Activated effector memory CD4-positive, alpha-beta T cell treated with Interleukin-2 at 50 U/mL for 16 hours (primary cell): Measurements from ENCODE around the gene HADH.
"Not testable (repeated sequence)": the region's sequence is repeated elsewhere in the genome, so short reads cannot be mapped to it uniquely, and the experiment has no call there.

Source experiments
- DNase-seq: peaks from one replicate; pipeline ENCODE4 v3.0.0-alpha.2; 2020

The HADH gene

DNA sequence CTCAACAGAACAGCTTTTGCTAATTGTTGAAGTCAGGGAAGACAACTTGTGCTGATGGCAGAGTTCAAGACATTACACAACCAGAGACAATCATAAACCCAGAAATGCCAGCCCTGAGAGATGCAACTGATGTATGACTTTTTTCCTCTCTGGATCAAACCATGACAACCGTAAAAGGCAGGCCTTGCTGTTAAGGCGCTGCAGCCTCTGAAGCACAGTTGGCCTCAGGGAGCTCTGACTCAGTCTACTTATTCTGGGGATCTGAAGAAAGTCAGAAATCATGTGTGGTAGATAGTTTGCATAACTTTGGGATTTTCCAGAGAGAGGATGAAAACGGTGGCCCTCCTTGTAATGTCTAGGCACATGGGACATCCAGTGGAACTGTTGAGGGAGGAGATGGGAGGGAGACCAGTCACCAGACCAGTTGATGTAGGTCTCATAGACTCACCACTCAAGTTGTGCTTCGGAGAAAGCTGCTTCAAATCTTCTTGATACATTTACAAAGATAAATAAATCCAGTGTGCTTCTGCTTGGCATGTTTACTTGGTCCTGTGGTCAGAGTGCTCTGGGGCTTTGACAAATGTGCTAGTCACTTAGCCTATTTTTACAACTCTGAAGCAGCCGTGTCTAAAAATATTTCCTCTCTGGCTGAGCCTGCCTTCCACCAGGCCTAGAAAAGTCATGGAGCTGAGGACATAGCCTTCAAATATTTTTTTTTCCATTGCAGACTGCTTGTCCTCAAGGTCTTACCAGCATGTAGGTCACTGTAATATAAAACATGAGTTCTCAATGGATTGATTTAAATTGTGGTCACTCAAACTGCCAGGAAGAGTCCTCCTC, 7.5 kb downstream of the HADH start:
- DNase-seq, result no peak

DNA sequence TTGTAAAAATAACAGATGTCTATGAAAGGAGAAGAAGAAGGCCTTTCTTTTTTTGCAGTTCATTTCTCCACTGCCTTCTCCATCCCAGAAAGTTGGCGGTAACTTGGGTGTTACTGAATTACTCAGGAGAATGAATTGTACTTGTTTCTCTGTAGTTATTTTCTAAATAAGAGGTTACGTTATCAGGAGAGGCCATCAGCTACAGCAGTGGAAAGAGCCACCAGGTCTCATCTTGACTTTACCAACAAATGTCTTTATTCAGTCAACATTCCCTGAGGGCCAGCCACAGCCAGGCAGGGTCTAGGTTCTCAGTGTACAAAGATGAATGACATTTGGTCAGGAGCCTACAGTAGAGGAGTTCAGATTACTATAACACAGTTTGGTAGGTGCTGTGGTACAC, 8.1 kb downstream of the HADH start:
- no peak for DNase-seq

DNA sequence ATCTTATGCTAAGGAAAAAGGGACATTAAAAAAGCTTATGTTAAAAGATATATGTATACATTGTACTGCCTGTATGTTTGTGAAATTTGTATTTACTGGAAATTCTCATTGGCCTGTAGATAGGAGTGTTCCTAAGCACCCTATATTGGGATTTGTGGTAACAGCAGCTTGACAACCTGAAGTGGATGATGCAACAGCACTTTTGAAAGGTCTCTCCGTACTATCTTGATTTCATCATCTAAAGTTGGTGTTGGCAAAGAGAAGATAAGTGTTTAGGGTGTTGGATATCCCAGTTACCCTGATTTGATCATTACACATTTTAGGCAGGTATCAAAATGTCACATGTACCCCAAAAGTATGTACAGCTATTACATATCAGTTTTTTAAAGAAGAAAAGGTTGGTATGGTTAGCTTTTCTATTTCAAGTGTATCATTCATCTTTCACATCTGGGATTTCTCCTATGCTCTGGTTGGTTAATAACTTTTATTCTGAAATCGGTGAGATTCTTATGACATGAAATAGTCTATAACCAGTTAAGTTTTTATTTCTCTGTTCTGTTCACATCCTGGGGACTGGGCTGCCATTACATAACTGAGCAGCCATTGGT, 10.3 kb downstream of the HADH start:
- no peak for DNase-seq

DNA sequence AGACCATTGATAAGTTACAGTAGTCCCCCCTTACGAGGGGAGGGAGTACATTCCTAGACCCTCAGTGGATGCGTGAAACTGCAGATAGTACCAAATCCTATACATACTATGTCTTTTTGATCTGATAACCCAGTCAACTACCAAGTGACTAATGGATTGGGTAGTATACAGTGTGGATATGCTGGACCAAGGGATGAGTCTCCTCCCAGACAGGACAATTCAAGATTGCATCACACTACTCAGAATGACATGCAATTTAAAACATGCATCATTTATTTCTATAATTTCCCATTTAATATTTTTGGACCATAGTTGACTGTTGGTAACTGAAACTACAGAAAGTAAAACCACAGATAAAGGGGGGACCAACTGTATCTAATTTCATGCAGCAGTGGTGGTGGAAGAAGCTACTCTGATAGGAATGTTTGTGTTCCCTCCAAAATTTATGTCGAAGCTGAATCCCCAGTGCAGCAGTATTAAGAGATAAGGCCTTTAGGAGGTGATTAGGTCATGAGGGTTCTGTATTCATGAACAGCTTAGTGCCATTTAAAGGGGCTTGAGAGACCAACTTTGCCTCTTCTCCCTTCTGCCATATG, 11.9 kb downstream of the HADH start:
- DNase-seq, result no peak

DNA sequence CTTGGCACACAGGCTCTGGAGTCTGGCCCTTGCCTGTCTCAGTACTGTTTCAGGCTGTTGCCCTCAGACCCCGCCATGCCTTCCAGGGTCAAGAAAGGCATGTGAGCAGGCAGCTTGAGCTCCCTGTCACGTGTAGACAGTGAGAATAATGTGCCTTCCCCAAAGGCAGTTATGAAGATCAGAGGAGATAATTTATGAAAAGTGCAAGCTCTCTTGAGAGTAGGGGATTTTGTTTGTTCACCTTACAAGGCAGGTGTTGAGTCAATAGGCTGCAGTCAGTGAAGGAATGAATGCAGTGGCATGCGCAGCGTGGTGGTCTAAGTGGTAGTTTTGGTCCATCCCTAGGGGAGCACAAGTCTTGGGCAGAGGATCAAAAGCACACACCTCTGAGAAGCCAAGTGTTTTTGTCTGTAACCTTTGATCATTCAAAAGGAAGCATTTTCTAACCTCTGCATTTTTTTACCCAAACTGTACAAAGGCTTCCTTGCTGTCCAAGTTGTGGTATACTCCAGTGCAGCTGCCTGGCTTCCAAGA, 14.4 kb downstream of the HADH start:
- DNase-seq, result no peak

DNA sequence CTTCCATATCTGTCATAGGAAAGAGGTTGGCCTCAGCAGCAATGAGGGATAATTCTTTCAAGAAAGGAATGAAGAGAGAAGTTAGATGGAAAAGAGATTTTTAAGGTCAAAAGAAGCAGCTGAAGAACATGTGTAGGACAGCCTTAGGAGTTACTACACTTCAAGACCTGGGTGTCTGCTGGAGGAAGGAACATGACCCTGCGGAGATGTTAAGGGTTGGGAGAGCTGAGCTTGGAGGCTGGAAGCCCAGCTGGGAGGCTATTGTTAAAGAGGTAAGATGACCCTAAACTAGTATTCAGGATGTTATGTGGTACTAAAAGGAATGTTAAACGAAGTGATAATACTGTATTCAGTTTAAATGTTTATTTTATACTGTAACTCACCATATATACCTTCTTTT, 15.0 kb downstream of the HADH start:
- DNase-seq, result no peak

DNA sequence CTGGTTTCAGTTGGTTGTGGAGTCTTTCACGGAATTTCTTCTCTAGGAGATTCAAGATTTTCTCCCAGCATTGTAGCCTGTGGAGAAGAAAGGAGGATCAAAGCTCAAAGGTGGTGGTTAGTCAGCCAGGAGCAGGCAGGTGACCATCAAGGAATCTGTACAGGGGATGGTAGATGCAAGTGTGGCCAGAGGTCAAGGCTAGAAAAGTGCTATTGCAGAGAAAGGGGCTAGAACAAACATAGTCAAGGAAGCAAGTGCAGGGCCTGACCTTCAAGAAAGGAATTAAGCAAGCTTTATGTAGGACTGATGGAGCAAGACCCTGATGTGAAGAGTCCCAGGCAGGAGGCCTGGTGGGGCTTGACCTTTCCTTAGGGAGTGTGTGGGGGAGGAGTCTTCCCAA, 16.1 kb downstream of the HADH start:
- no peak for DNase-seq

DNA sequence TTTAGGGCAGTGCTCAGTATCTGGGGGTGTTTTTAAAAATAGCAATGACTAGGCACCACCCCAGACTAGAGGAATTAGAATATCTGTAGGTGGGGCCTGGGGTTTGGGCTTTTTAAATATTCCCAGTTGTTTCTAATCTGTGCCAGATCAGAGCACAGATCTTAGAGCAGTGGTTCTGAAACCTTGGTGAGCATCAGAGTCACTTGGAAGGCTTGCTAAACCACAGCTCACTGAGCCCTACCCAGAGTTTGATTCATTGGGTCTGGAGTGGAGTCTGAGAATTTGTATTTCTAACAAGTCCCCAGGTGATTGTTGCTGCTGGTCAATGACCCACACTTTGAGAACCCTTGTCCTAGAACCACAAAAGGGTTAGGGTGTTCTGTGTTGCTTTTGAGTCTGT, 16.7 kb downstream of the HADH start:
- DNase-seq, result no peak

DNA sequence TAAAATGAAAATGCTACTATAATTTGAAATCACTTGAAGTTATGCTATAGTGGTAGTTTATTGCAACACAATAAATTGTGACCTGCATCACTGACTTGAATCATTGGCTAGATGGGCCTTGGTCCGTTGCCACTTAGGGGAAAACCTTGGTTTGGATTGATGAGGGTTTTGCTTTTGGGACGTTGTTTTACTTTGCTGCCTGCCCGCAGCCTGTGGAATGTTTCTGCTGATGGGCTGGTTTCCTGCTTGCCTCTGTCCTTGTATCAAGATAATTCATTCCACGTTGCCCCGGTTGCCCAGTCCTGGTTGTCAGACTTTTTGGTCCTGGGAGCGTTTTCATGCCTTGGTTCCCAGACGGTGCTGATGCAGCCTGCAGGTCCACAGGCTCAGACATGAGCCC, 18.3 kb downstream of the HADH start:
- DNase-seq, result no peak

DNA sequence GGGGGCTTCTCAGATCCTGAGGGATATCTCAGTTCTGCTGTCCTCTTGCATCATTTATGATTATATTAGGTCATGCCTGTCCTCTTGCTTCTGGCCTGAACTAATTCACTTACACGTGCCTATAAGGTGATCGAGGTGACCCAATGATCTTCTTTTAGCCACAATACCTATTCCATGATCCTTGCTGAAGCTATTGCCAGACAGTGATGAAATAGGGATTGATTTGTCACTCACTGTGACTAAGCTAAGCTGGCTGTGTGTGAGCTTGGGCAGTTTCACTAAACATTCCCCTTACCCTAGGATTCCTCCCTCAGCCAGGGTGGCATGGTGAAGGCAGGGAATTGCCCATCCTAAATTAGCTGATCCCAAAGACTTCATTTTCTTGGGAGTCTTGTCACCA, 19.0 kb downstream of the HADH start:
- no peak for DNase-seq

DNA sequence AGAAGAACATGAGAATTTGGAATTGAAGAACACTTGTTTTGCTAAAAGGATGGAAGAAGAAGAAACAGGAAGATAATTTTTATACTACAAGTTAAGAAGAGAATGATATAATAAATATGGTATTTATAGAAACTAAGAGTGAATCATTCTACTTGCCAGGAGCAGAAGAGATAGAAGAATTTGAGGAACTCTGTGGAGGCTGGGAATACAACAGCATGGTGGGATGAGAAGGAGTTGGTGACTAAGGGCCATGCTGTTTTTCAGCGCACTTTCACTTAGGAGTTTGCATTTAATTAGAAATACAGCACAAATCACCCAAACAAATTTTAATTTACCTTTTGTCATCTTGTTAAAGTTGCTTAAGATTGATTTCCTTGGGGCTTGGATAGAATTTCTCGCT, 20.5 kb downstream of the HADH start:
- no peak for DNase-seq

DNA sequence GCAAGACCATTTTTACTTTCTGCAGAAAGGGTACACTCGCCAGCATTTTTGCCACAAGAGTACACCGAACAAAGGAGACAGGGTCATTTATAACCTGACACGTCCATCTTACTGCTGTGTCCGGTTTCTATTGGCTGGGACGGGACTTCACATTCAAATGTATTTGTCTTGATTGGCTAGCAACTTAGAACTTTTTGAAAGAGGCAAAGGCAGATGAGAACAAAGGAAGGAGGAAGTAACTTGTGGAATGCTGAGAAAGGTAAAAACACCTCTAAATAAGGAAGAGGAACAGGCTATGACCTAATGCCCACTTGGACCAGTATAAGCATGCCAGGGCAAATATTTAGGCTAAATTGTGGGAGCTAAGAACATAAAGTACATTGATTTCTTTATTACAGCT, 22.7 kb downstream of the HADH start:
- not testable (repeated sequence) for DNase-seq

DNA sequence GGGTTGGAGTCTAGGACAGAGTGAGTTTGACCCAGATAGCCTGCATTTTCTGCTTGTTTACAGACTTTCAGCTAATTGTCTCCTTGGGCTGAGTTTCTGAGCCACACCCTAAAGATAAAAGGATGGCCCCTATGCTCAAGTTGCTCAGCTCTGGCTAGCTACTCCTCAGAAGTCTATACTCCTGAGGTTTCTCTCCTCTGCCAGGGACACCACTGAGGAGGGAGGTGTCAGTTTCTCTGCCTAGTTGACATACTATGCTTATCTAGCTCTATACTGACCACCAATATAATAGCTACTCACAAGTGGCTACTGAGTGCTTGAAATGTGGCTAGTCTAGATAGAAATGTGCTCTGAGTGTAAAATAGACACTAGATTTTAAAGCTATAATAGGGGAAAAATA, 23.6 kb downstream of the HADH start:
- DNase-seq, result no peak

DNA sequence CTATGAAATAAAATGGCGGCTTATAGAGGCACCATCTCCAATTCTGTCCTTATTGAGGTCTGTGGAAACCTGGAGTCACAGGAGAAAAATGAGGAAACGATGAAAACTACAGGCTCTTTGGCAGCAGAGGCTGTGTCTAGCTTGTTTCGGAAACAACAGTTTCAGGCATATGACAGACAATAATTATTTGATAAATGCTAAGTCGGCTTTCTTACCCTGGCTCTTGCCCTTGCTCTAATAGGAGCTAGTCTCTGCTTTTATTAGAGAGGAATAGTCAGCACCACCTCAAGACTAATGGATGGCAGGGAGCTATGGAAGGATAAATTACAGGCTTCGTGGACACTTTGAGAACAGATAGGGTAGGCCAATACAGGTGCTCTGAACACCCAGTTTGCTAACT, 24.3 kb downstream of the HADH start:
- no peak for DNase-seq

DNA sequence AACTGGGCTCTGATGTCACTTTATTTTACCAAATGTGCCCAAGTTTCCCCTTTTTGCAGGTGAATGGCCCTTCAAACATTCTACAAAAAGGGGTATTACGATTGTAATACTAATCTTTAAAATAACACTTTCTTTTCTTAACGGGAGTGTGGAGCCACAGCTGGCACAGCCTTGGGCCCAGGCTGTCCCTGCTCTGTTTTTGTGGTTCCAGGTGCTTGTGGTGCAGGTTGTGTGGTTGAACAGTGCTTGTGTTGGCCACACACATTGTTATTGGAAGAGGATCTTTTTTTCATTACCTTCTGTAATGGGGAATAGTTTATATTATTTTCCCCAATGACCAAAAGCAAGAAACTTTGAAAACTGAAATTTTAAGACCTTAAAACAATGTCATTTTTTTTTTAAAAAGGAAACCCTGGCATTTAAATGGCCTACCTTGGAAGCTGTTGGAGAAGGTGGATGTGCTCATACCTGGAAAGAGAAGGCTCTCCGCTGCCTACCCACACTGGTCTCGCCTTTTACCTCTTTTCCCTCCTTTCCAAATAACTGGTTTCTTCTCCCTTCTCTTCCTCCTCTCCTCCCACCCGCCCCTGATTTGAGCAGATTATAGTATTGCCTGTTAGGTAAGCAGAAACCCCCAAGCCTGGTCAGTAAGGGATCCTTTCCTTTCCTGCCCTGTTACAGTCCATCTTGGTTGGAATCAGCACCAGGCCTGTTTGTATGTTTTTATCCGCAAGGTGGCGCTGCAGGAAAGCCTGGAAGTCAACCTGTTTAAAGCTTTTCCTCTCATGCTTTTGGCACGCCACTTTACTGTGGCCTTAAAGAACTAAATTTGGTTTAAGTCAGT, 28.6 kb downstream of the HADH start:
- peak; percentile 66 for DNase-seq

DNA sequence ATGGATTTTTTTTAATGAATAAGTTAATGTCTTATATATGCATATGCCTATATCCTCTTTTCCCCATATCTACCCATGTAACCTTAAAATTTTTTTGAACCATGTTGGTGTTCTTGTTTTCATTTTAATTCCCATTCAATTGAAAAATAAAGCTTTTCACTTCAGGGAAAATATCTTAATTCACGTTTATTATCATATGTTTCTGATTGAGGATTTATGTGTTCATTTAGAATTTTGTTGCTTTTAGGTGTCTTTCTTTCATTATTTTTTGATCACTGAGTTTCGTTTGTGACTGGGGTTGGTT, 29.1 kb downstream of the HADH start:
- DNase-seq, result no peak

DNA sequence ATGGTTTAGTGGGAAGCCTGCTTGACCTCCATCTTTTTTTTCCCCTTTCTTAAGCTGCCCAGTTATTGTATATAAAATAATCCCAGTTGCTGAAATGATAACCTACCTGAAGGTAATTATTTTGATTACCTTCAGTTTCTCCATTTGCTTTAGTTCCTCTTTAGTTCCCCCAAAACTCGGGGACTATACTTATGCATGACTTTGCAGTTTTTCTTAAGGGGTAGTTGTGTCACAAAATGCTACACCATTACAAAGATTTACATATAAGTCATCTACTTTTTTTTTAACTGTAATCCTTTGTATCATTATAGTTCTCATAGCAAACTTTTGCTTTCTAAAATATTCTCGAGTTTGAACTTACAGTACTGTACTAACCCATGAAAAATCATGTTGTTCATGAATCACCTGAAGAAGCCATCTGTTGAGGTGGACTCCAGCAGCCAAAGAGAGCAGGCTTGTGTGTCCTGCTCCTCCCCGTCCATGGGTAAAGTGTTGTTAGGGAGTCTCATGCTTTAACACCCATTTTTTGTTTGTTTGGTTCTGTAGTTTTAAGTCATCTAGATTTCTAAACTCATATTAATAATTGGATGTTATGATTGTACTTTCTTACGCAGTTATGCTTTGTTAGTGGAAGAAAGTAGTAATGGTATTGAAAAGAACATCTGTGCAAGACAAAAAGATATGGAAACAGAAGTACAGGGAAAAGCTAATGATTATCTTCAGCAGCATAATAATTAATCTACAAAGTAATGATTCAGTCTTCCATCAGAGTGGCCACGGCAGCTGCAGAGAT, 34.6 kb downstream of the HADH start:
- no peak for DNase-seq

DNA sequence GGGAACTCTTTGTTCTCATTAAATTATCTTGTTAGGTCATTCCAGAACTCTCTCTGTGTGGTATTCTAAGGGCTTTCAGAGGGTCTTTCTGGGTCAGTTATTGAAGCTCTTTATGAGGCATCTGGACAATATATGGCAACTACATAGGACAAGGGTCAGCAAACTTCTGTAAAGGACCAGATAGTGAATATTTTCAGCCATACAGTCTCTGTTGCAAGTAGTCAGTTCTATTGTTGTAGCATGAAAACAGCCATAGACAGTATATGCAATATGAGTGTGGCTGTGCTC, 35.1 kb downstream of the HADH start:
- DNase-seq, result no peak

DNA sequence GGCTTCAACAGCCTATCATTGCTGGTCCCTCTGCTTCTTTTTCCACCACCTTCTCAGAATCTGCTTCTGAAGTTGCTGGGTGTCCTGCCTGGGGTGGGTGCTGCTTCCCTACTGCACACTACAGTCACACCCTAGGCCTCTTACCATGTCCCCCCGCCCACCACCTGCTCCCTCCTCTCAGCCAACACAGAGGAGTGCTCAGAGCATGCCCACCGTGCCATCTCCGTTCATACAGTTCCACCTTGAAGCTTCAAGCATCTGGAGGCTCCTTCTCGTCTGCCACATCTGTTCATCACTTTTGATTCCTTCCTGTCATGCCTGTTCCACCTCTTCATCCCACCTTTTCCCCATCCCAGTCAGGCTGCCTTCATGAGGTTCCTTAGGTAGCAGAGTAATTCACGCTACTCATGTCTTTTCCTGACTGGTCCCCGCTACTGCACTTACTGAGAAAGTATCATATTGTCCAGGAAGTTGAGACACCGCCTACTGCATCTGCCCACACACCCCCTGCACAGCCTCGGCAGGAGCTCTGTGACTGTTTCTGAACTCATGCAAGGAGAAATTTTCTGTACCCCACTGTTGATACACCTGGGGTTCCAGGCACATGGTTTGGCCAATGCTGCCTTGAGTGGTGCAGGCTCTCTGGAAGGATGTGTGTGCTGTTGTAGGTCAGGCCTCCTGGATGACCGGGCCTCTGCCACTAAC, 39.5 kb downstream of the HADH start:
- DNase-seq, result no peak

DNA sequence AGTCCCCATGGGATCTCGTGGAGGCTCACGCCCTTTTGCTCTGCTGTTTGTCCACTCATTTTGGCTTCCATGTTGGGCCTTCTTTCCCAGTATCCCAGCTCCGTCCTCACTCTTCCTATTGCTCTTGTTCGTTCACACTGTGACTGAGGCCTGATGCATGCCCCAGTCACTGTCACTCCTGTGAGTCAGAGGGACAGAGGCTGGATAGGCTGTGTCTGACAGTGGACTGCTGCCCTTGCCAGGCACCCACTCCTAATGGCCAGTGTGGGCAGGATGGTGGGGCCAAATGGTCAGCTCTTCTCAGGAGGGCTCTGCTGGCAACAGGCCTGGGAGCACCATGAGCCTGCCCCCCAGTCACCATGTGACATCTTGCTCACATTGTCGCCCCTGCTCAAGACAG, 40.0 kb downstream of the HADH start:
- no peak for DNase-seq

DNA sequence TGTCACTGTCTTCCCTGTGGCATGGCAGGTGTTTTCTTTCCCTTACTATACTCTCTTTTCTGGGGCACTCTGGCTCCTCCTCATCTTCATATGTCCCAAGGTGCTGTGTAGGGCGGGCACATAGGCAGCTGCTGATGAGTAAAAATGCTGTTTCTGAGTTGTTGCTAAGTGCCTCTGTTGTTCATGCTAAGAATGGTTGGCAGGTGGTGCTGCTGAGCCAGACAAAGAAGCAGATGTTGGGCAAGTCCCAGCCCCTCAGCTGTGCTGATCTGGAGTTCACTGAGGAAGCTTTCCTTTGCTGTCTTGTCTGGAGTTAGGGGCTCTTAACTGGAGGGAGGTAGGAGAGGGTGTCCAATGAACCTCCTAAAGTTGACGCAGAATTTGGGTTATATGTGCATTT, 40.6 kb downstream of the HADH start:
- peak; percentile 50 for DNase-seq

DNA sequence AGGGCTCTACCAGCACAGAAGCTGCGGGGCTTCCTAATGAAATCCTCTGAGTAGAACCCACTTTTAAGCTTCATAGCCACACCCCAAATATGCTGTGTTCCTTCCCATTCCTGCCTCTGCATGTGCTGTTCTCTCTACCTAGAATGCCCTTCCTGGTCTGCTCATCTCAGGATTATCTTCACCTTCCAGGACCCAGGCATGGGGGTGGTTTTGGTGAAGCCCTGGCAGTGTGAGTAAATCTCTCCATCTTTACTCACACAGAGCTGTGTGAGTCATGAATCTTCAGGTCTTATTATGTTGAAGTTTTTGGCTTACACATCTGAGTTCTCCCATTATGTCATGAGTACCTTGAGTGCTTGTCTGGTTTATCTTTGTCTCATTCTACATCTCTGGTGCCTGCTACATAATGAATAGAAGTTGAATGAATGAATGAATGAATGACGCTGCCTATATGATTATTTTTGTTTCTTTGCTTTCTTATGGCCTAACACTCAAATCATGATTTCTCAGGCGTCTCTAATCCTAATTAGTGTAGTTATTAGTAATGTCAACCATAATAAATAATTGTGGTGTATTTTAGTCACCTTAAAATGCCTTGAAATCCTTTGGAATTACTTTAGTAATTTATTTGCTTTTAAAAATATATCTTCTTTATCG, 41.9 kb downstream of the HADH start:
- no peak for DNase-seq
